Common myeloid progenitor, CD34-positive (primary cell): ENCODE results near the gene CRNKL1.

Experiments
- CTCF ChIA-PET: fragments of 350-600 bp; sonication (Branson Sonifier 250); formaldehyde crosslinking; loops from one replicate; lab custom pipeline; 2021; ENCODE audit warnings: antibody characterized with exemption; lab: Charles Lee
- POLR2A ChIA-PET: fragments of 350-600 bp; sonication (Branson Sonifier 250); formaldehyde crosslinking; loops from one replicate; lab custom pipeline; 2021; ENCODE audit warnings: antibody characterized with exemption; lab: Charles Lee
- DNase-seq, 3 donors: peaks; one replicate each; pipeline versions ENCODE4 v3.0.0 to v3.0.0-alpha.2; 2013
- H3K27ac ChIP-seq, 2 experiments: 1 replicate in 1 of 2; 2 replicates in 1 of 2; pipeline ENCODE4 v1.7.0; 2013; ENCODE audit warnings: inconsistent platforms in 2 of 2, low read length in 2 of 2, mild to moderate bottlenecking in 2 of 2, low read depth in 1 of 2, moderate library complexity in 1 of 2; ENCODE audit not compliant: severe bottlenecking in 2 of 2, insufficient read depth in 1 of 2, poor library complexity in 1 of 2
- H3K27me3 ChIP-seq, 5 experiments: replicated peaks in 2 of 5; 1 replicate in 3 of 5; 2 replicates in 2 of 5; pipeline versions ENCODE4 v1.6.1 to v1.7.0; 2013; ENCODE audit warnings: low read length in 4 of 5, mild to moderate bottlenecking in 2 of 5, moderate library complexity in 2 of 5, inconsistent platforms in 1 of 5; ENCODE audit not compliant: insufficient read depth in 5 of 5, control insufficient read depth in 4 of 5
- H3K36me3 ChIP-seq, 4 experiments: 1 replicate in 2 of 4; 2 replicates in 2 of 4; pipeline versions ENCODE4 v1.6.1 to v1.7.0; 2013; ENCODE audit warnings: low read length in 3 of 4, control low read depth in 1 of 4, mild to moderate bottlenecking in 1 of 4; ENCODE audit not compliant: control insufficient read depth in 4 of 4, insufficient read depth in 4 of 4
- H3K4me1 ChIP-seq, 4 experiments: 1 replicate in 3 of 4; 2 replicates in 1 of 4; pipeline versions ENCODE4 v1.6.1 to v1.7.1; 2013; ENCODE audit warnings: low read length in 3 of 4, mild to moderate bottlenecking in 3 of 4, control low read depth in 1 of 4, inconsistent platforms in 1 of 4, moderate library complexity in 1 of 4; ENCODE audit not compliant: control insufficient read depth in 4 of 4, insufficient read depth in 4 of 4; ENCODE audit errors: control extremely low read depth in 1 of 4
- H3K4me3 ChIP-seq, 7 experiments: 1 replicate in 4 of 7; 2 replicates in 3 of 7; pipeline versions ENCODE4 v1.5.1 to v1.7.0; 2013; ENCODE audit warnings: mild to moderate bottlenecking in 7 of 7, low read length in 6 of 7, moderate library complexity in 6 of 7, inconsistent platforms in 2 of 7, low read depth in 2 of 7, control low read depth in 1 of 7; ENCODE audit not compliant: insufficient read depth in 4 of 7, control insufficient read depth in 1 of 7; ENCODE audit errors: extremely low read depth in 1 of 7
- H3K9me3 ChIP-seq, 5 experiments: 1 replicate in 4 of 5; 2 replicates in 1 of 5; pipeline versions ENCODE4 v1.6.1 to v1.7.1; 2013; ENCODE audit warnings: low read length in 4 of 5, mild to moderate bottlenecking in 2 of 5, inconsistent platforms in 1 of 5, low read depth in 1 of 5, moderate library complexity in 1 of 5; ENCODE audit not compliant: control insufficient read depth in 4 of 5, insufficient read depth in 2 of 5; ENCODE audit errors: control extremely low read depth in 1 of 5
- WGBS: methylation state at CpG from one replicate; pipeline ENCODE4 v1.1.5; 2013; ENCODE audit not compliant: insufficient coverage; 5-methylcytosine and 5-hydroxymethylcytosine counted together

The CRNKL1 gene

GRCh38 chr20:20078041-20078440, 25.8 kb upstream of the CRNKL1 start:
- H3K27me3 ChIP-seq: peaks cover 0 to 8% (median 0%) of the 10 kb centered on the region in 5 experiments
- H3K36me3 ChIP-seq: no peaks in the 10 kb centered on the region
- DNase-seq: no peak
- H3K27ac ChIP-seq: no peak overlapping the region
- CTCF ChIA-PET: no interaction called here
- no peak overlapping the region for H3K4me3 ChIP-seq
- WGBS: 98% methylated on average over 4 of the region's 4 CpGs
- POLR2A ChIA-PET: no interaction called here
- no peaks in the 10 kb centered on the region for H3K9me3 ChIP-seq
- H3K4me1 ChIP-seq: no peaks in the 10 kb centered on the region

- peak in 1 of 3 donors; percentile 25 for DNase-seq
- 98% methylated on average over 5 of the region's 9 CpGs for WGBS
- POLR2A ChIA-PET: no interaction called here
Measured at GRCh38 chr20:20076297-20077065, 24.2 kb upstream of the CRNKL1 start.

GRCh38 chr20:20075032-20075431, 22.8 kb upstream of the CRNKL1 start:
- ChIA-PET POLR2A (no interaction called here), CTCF (interaction anchor here (4.1 kb wide), 1 partner anchor 9 kb away, joined by 15 read pairs; no protein-coding TSS in a partner anchor)
- no peak overlapping the region for H3K4me3 ChIP-seq
- no peak overlapping the region for H3K27ac ChIP-seq
- H3K9me3 ChIP-seq: no peaks in the 10 kb centered on the region
- no peaks in the 10 kb centered on the region for H3K36me3 ChIP-seq
- H3K4me1 ChIP-seq: peaks cover 0 to 11% (median 2%) of the 10 kb centered on the region in 4 experiments
- peaks cover 0 to 5% (median 0%) of the 10 kb centered on the region in 5 experiments for H3K27me3 ChIP-seq
- 100% methylated on average over 1 of the region's 4 CpGs for whole genome bisulfite sequencing
- no peak for DNase-seq

More at GRCh38 chr20:20076297-20077065, 24.2 kb upstream of the CRNKL1 start:
- no peaks in the 10 kb centered on the region for H3K36me3 ChIP-seq
- H3K9me3 ChIP-seq: no peaks in the 10 kb centered on the region
- H3K27ac ChIP-seq: no peak overlapping the region
- no peak overlapping the region for H3K4me3 ChIP-seq
- CTCF ChIA-PET: interaction anchor here (1.1 kb wide), 1 partner anchor 24 kb away, joined by 3 read pairs; the partner anchor contains the start of genes CFAP61 and CRNKL1
- H3K4me1 ChIP-seq: no peaks in the 10 kb centered on the region
- peaks cover 0 to 5% (median 0%) of the 10 kb centered on the region in 5 experiments for H3K27me3 ChIP-seq

GRCh38 chr20:20073801-20074371, 21.6 kb upstream of the CRNKL1 start:
- DNase-seq: no peak
- no peak overlapping the region for H3K4me3 ChIP-seq
- WGBS: 89% methylated on average over 12 of the region's 15 CpGs
- peaks cover 0 to 18% (median 2%) of the 10 kb centered on the region in 4 experiments for H3K4me1 ChIP-seq
- H3K27ac ChIP-seq: no peak overlapping the region
- no peaks in the 10 kb centered on the region for H3K9me3 ChIP-seq
- no peaks in the 10 kb centered on the region for H3K36me3 ChIP-seq
- CTCF ChIA-PET: interaction anchor here (1.4 to 4.1 kb wide), 2 partner anchors 10 to 22 kb away, joined by 4 to 15 read pairs; partner anchors contain the start of genes CFAP61 and CRNKL1
- POLR2A ChIA-PET: no interaction called here
- H3K27me3 ChIP-seq: peaks cover 0 to 5% (median 0%) of the 10 kb centered on the region in 5 experiments

GRCh38 chr20:20070871-20071726, 18.8 kb upstream of the CRNKL1 start:
- H3K27ac ChIP-seq: no peak overlapping the region
- DNase-seq: peak; percentile 8 to 34 (median 31)
- peaks cover 0 to 3% (median 0%) of the 10 kb centered on the region in 5 experiments for H3K27me3 ChIP-seq
- H3K4me1 ChIP-seq: peaks cover 0 to 18% (median 2%) of the 10 kb centered on the region in 4 experiments
- POLR2A ChIA-PET: no interaction called here
- H3K4me3 ChIP-seq: no peak overlapping the region
- no peaks in the 10 kb centered on the region for H3K36me3 ChIP-seq
- H3K9me3 ChIP-seq: no peaks in the 10 kb centered on the region
- 74% methylated on average over 10 of the region's 10 CpGs for WGBS
- CTCF ChIA-PET: no interaction called here

GRCh38 chr20:20065361-20065760, 13.1 kb upstream of the CRNKL1 start:
- ChIA-PET POLR2A (no interaction called here), CTCF (interaction anchor here (1.4 kb wide), 1 partner anchor 19 kb away, joined by 5 read pairs; no protein-coding TSS in a partner anchor)
- H3K27me3 ChIP-seq: no peaks in the 10 kb centered on the region
- no peaks in the 10 kb centered on the region for H3K36me3 ChIP-seq
- no peak for DNase-seq
- WGBS: 100% methylated on average over 1 of the region's 1 CpG
- H3K9me3 ChIP-seq: no peaks in the 10 kb centered on the region
- no peak overlapping the region for H3K4me3 ChIP-seq
- peaks cover 0 to 31% (median 8%) of the 10 kb centered on the region in 4 experiments for H3K4me1 ChIP-seq
- no peak overlapping the region for H3K27ac ChIP-seq
